Panc1 (cell line): Measurements from ENCODE around the gene ATXN2. TPM values are rescaled to one million over a fixed set of nuclear protein-coding genes. Genes with fewer than 3 reads are reported as not detected.

Source experiments
- ATAC-seq: fragments of 200-7000 bp; cut with Tn5 transposase; 2 replicates; pipeline ENCODE4 v1.9.1; 2020; ENCODE audit warnings: mild to moderate bottlenecking, moderate library complexity
- BruUV-seq: library from RNA; stranded (reverse); fragments of 400-500 nt; replicated peaks from 2 replicates; lab custom pipeline; 2021; lab: Mats Ljungman, UMichigan
- CTCF ChIA-PET: fragments of 300-600 bp; sonication (Branson Sonifier 250); formaldehyde crosslinking; loops from one replicate; lab custom pipeline; 2022; ENCODE audit warnings: antibody characterized with exemption; lab: Charles Lee
- POLR2A ChIA-PET: fragments of 300-600 bp; sonication (Branson Sonifier 250); formaldehyde crosslinking; loops from one replicate; lab custom pipeline; 2022; ENCODE audit warnings: antibody characterized with exemption; lab: Charles Lee
- DNase-seq: peaks from one replicate; pipeline ENCODE4 v3.0.0-alpha.2; 2010; ENCODE audit warnings: low read depth, low spot score
- H3K27ac ChIP-seq: 2 replicates; pipeline ENCODE4 v1.5.1; 2011; ENCODE audit warnings: mild to moderate bottlenecking, low read length, inconsistent platforms
- H3K27me3 ChIP-seq: fragments of 200-500 bp; sonication (Bioruptor generic); 2 replicates; pipeline ENCODE4 v1.6.0; 2014; ENCODE audit warnings: low read length, inconsistent platforms; ENCODE audit not compliant: control insufficient read depth, insufficient read depth
- H3K36me3 ChIP-seq: fragments of 200-500 bp; sonication (Bioruptor generic); 2 replicates; pipeline ENCODE4 v1.5.1; 2014; ENCODE audit warnings: inconsistent platforms, mild to moderate bottlenecking, low read length, moderate library complexity; ENCODE audit not compliant: control insufficient read depth, insufficient read depth
- H3K4me1 ChIP-seq: 2 replicates; pipeline ENCODE4 v1.5.1; 2011; ENCODE audit warnings: inconsistent platforms, mild to moderate bottlenecking, low read length, moderate library complexity; ENCODE audit not compliant: control insufficient read depth, insufficient read depth
- H3K4me3 ChIP-seq, 2 experiments: 2 replicates each; pipeline ENCODE4 v1.5.1; 2011 to 2012; ENCODE audit warnings: low read depth in 2 of 2, low read length in 2 of 2, mild to moderate bottlenecking in 2 of 2, inconsistent platforms in 1 of 2, moderate library complexity in 1 of 2
- H3K9me3 ChIP-seq: fragments of 200-500 bp; sonication (Bioruptor generic); 2 replicates; pipeline ENCODE4 v1.5.1; 2014; ENCODE audit warnings: low read depth, mild to moderate bottlenecking, inconsistent platforms, low read length, moderate library complexity; ENCODE audit not compliant: control insufficient read depth, insufficient read depth
- POLR2AphosphoS5 ChIP-seq: IDR thresholded peaks from 2 replicates; pipeline ENCODE4 v1.6.1; 2012; ENCODE audit warnings: mild to moderate bottlenecking, low read depth, low read length, moderate library complexity
- REST ChIP-seq, 2 experiments: IDR thresholded peaks; 2 replicates each; pipeline ENCODE4 v1.6.1; 2011 to 2012; ENCODE audit warnings: low read depth in 2 of 2, control low read depth in 1 of 2, low read length in 1 of 2, mild to moderate bottlenecking in 1 of 2, moderate library complexity in 1 of 2; ENCODE audit not compliant: insufficient read depth in 1 of 2
- SIN3A ChIP-seq: IDR thresholded peaks from 2 replicates; pipeline ENCODE4 v1.6.1; 2012; ENCODE audit warnings: low read depth, mild to moderate bottlenecking, low read length, moderate library complexity, borderline replicate concordance; ENCODE audit not compliant: insufficient read depth
- TCF7L2 ChIP-seq: IDR thresholded peaks from 2 replicates; pipeline ENCODE4 v1.6.1; 2011; ENCODE audit warnings: mild to moderate bottlenecking, low read depth, low read length, inconsistent platforms
- in situ Hi-C: cut with HindIII; loops from 2 replicates; pipeline ENCODE4 v1.10.0; 2016; ENCODE audit warnings: low sequenced_read_pairs, low pct_unique_long_range_greater_than_20kb
- intact Hi-C: fragments of 100-400 bp; cut with micrococcal nuclease; formaldehyde crosslinking; loops from one replicate; pipeline ENCODE4 v1.10.0; 2022; ENCODE audit not compliant: unreplicated experiment
- total RNA-seq: library from RNA; stranded (reverse); gene quantifications from one replicate; pipeline ENCODE4 v1.2.1, GENCODE V29; 2021; ENCODE audit not compliant: unreplicated experiment
- TF ChIP-seq, protein P1 (sequence below): fragments of 450-650 bp; IDR thresholded peaks from 2 replicates; pipeline ENCODE4 v1.5.1; 2017; ENCODE audit warnings: mild to moderate bottlenecking

The ATXN2 gene
- total RNA-seq, 1 experiment from 2014 or later, result 77.6 TPM

DNA sequence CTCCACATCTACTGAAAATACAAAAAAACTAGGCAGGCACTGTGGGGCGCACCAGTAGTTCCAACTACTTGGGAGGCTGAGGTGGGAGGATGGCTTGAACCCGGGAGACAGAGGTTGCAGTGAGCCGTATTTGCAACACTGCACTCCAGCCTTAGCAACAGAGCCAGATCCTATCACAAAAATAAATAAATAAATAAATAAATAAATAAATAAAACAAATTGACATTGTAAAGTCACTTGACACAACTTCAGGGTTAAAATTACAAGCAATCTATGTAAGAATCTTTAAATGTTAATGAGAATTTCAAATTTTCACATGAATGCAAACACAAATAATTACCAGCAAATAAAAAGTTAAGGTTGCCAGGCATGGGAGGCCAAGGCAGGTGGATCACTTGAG lies 11.1 kb downstream of the ATXN2 start:
- ChIA-PET CTCF (no interaction called here), POLR2A (no interaction called here)
- TF ChIP-seq POLR2AphosphoS5 (no peak), TCF7L2 (no peak), SIN3A (no peak), REST (IDR thresholded peaks at IDR 0.05; ENCODE audit: insufficient read depth in 1 of 2, low read depth in 2 of 2, low read length in 1 of 2) (no peak)
- TF ChIP-seq, protein P1, sequence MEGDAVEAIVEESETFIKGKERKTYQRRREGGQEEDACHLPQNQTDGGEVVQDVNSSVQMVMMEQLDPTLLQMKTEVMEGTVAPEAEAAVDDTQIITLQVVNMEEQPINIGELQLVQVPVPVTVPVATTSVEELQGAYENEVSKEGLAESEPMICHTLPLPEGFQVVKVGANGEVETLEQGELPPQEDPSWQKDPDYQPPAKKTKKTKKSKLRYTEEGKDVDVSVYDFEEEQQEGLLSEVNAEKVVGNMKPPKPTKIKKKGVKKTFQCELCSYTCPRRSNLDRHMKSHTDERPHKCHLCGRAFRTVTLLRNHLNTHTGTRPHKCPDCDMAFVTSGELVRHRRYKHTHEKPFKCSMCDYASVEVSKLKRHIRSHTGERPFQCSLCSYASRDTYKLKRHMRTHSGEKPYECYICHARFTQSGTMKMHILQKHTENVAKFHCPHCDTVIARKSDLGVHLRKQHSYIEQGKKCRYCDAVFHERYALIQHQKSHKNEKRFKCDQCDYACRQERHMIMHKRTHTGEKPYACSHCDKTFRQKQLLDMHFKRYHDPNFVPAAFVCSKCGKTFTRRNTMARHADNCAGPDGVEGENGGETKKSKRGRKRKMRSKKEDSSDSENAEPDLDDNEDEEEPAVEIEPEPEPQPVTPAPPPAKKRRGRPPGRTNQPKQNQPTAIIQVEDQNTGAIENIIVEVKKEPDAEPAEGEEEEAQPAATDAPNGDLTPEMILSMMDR, result no peak
- intact Hi-C loops (no loop called here), in situ Hi-C loops (loop anchor here (25.0 kb wide), 1 partner anchor 99 kb away; the partner anchor contains the start of genes ACAD10 and BRAP)
- Histone ChIP-seq H3K36me3 (no peaks in the 10 kb centered on the region), H3K9me3 (no peaks in the 10 kb centered on the region), H3K27me3 (no peaks in the 10 kb centered on the region), H3K4me3 (no peak overlapping the region), H3K27ac (no peak overlapping the region), H3K4me1 (peaks cover 8% of the 10 kb centered on the region; the same call in 1 of the 2 replicates)
- BruUV-seq, result no TSS peak
- ATAC-seq, result no peak
- DNase-seq, result no peak

DNA sequence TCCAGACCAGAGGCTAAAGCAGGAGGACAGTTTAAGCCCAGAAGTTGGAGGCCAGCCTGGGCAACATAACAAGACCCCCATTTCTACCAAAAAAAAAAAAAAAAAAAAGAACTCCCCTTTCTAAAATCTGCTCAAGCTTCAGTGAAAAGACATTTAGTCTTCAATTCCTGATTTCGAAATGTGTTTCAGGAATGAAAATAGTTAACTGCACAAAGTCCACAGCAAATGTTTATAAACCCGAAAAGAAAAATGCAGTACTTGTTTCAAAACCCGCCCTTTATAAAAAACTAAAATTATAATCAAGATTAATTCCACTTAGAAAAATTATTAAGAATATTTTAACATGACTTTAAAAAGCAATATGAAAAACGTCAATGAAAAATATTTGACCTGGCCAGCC lies 12.1 kb downstream of the ATXN2 start:
- DNase-seq, result no peak
- no peak overlapping the region for H3K4me3 ChIP-seq
- ChIA-PET POLR2A (interaction anchor here (0.6 kb wide), 1 partner anchor 74 kb away, joined by 4 read pairs; no protein-coding TSS in a partner anchor), CTCF (no interaction called here)
- H3K9me3 ChIP-seq, result no peaks in the 10 kb centered on the region
- ATAC-seq, result no peak
- in situ Hi-C loops (loop anchor here (25.0 kb wide), 1 partner anchor 100 kb away; the partner anchor contains the start of genes ACAD10 and BRAP), intact Hi-C loops (no loop called here)
- TSS peak; percentile 44 for BruUV-seq
- H3K27ac ChIP-seq, result no peak overlapping the region
- peaks cover 6% of the 10 kb centered on the region; the same call in 1 of the 2 replicates for H3K4me1 ChIP-seq
- H3K36me3 ChIP-seq, result no peaks in the 10 kb centered on the region
- TF ChIP-seq REST (IDR thresholded peaks at IDR 0.05; ENCODE audit: insufficient read depth in 1 of 2, low read depth in 2 of 2, low read length in 1 of 2) (no peak), TCF7L2 (no peak), POLR2AphosphoS5 (no peak), SIN3A (no peak)
- TF ChIP-seq, protein P1, result no peak
- H3K27me3 ChIP-seq, result no peaks in the 10 kb centered on the region
